Stimulated activated naive CD4-positive, alpha-beta T cell treated with Interleukin-2 at 50 U/mL for 16 hours (primary cell): ENCODE measurements around the gene NPAS2.

Experiments used
- DNase-seq: peaks from one replicate; lab custom pipeline; 2025; lab: John Stamatoyannopoulos, UW

NPAS2 gene

DNA sequence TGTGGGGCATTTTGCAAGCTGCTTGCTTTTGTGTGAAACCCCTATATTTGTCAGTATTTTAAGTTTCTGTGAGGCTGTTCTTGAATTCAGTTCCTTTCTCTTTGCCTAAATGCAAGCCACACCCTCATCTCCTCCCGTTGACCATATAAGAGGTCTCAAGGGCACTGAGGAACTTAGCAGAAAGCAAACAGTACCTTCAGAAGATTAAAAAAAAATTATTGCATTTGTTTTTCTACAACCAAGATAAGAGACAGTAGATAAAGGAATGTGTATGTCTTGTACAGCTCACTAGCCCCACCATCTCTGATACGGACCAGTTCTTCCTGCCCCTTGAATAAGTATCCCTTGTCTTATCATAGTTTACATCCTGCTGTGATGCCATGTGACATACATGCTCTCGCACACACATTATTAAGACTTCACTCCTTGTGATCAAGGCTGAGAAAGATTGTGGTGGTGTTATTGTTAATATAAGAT is 64.2 kb downstream of the NPAS2 start:
- no peak for DNase-seq

DNA sequence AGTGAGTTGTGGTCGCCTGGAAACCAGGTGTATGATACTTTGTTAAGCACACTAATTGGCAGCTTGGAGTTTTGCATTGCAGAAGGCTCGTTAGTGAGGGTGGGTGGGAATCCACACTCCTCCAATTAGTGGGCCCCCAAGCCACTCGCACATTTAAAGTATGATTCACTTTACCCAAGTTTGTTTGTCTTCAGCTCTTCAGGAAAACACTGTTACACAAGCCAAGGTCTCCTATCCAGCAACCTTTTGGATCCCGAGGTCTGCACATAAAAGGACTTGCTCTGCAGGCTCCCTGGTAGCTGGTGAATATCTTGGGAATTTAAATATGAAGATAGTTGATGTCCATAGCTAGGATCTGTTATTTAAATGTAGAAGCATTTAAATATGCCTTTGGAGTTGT is 66.1 kb downstream of the NPAS2 start:
- no peak for DNase-seq

DNA sequence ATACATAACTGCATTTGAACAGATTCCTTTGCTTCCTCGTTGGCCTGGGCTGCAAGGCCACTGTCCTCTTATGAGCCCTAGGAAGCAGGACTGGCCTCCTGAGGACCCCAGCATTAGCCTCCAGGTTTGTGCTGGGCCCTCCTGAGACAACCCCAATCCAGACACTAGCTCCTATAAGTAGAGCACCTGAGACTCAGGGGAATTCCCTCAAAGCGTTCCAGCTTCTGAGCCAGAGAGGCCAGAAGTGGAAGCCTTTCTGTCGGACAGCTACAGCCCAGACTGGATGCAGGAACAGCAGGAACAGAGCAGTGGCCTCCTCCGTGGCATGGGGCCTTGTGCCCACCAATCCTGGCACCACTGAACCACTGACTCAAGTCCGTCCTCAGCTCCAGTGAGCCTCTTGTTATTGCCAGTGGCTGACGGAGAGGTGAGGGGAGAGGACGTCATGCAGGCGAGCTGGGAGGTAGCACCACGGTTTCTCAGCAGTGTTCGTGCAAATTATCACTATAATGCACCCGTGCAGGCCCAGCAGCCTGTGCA is 67.2 kb downstream of the NPAS2 start:
- DNase-seq = no peak

DNA sequence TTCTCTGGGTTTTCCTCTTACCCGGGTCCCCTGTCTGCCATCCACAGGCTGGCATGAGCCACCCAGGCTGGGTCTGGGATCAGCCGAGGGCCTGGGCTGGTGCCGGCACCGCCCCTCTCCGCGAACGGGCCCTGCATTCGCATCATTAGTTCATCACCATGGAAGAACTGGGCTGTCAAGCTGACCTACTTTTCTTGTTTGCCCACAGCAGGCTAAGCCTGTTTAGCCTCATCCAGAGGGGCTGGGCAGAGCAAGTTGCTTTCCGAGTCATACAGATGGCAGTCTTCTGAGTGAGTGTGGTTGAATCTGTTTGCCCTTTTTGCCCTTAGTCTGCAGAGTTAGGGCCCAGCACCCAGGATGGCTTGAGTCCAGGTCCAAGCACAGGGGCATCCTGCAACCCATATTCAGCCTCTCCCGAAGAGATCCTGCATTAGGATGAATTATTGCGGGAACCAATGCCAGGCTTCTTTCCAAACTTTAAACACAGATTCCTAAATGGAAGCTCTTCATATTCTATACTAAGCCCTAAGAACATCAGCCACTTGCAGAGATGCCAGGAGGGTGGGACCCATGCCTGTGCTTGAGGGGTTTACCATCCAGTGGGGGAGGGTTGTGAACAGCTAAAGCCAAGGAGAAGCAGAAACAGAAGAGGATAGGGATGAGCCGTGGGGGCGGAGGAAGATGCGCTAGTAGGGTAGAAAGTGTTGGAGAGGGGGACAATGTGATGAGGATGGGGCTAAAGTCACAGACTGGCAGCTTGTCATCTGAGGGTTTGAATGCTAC is 68.0 kb downstream of the NPAS2 start:
- DNase-seq = no peak

DNA sequence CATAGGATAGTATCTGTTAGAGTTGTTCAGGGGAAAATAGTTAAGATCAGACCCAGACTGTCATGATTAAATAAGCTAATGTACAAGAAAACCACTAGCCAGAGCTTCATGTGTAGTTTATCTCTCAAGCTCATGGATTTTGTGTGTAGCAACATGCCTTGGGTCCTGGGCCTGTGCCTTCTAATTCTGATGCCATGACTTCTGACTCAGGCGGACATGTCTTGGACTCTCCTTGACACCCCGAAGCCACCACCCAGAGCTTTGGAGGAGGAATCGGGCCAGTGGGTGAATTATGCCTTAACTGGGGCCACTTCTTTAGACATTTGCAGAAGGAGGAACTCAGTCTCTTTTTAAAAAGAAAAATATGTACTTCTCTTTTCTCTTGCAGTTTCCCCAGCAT is 68.7 kb downstream of the NPAS2 start:
- no peak for DNase-seq

DNA sequence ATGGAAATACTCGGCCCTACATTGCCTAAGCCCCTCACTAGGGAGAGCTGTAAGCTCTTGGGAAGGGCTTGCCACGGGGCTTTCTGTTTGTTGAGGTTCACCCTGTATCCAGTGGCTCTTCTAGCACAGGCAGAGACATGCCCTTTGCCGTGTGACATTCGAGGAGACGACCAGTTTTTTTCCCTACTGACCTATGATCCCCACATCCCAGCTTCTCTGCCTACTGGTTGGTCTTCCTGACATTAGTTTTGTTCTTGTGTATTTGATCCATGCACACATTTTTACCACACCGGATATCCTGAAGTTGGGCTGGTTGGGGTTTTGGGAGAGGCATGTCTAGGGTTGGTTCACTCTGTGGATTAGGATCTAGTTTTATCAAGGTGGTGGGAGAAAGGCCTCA is 69.3 kb downstream of the NPAS2 start:
- no peak for DNase-seq

DNA sequence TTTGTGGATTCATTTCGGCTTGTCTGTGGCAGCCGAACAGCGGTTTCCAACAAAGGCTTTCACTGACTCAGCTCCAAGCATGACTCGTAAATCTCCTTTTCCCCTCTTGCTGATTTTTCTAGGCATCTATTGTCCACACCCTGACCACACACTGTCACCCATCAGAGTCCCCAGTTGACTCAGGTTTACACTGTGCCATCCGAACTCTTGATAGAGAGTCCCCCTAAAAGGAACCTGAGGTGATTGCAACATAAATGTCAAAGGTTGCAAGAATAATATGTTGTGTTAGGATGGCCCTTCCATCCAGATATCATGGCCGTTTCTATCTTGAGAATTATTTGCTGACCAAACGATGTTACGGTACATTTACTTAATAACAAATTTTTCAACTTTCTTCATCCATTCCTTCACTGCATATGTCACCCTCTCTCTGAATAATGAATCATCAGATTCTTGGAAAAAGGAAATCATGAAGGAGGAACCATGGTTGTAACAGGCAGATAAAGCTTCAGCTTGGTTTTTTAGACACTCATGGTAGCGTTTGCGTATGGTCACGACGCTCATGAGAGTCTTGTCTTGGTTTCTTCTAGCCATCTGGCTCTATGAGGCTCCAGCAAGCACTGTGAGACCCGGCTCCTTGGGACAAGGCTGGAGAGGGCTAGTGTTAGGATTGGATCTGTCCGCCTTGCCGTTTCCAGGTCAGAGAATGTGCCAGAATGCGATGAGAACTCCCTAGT is 72.1 kb downstream of the NPAS2 start:
- DNase-seq = no peak

DNA sequence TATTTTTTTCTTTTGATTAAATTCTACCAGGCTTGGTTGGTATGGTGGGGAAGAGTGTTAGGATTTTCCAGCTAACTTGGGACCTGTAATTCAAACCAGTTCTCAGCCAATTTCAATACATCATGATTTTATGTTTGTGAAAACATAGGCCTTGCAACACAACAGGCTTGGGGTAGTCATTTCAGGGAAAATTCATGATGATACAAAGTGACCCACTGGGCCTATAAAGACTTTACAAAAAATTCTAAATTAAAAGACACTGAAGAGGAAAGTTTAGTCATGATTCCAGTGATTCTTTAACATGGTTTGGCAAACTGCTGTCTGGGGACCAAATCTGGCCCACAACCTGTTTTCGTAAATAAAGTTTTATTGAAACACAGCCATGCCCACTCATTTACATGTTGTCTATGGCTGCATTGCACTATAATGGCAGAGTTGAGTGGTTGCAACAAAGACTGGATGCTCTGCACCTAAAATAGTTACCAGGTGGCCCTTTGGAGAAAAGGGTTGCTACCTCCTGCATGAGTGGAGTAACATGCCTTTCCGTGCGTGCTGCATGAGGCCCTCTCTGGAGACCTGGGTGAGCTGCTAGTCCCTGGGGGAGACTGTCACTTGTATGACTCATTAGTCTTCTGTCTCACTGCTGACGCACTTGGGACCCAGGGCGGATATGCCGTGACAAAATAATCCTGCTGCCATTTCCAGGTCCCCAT is 73.6 kb downstream of the NPAS2 start:
- no peak for DNase-seq

DNA sequence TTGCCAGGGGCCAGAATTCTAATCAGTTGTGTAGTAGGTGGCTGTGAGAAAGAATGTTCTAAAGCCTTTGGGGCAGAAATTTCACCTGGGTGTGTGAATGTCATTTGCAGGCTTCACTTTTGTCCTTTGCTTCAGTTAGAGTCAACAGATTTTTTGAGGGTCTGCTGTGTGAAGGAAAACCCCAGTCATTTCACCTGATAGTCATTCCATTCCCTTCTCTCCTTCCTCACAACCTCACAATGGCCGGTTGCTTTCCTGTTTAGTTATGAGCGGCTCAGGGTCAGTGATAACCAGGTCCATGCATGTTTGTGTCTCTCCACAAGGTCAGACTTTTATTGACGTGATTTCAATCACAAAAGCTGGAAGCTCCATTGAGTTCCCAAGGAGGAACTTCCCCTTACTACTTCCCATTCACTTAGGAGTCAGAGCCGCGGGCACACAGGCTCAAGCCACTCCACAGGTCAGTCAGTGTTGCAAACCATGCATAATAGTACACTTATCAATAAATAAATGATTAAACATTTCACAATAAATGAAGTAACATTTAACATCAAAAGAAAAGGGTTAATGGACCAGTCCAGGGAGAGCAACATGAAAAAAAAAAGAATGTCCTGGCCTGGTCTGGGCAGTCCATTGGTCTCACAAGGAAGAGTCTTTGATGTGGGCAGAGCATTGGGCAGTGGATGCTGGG is 74.3 kb downstream of the NPAS2 start:
- DNase-seq = no peak

DNA sequence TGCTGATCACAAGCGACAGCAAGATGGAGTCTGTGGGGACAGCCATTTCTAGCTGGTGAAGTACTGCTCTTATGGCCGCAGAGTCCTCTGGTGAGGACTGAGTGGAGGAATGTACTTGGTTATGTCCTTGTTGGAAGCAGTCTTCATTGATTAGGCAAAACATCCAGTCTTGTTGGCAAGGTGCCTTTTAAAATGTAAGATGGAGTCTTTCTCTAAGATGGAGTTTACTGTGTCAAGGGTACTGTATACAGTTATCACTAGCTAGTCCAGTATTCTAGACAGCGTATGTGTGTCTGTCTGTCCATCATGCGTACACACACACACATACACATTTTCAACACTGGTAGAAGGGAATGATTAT is 74.8 kb downstream of the NPAS2 start:
- no peak for DNase-seq

DNA sequence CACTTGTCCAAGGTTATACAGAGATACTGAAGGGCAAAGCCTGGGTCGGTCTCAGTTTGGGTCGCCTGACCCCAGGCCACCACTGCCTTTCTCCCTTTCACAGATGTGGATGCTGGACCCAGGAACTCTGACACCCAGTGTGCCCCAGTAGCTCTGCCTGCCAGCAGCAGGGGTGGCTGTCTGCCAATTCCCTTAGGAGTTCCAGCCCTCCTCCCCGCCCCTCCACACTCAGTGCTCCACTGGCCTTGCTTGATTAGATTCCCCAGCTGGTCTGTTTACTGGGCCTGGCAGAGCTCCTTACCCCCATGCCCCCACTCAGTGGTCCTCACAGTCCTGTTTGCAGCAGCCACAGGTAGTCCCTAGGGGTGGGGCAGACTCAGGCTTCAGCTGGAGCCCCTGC is 75.5 kb downstream of the NPAS2 start:
- DNase-seq = no peak

DNA sequence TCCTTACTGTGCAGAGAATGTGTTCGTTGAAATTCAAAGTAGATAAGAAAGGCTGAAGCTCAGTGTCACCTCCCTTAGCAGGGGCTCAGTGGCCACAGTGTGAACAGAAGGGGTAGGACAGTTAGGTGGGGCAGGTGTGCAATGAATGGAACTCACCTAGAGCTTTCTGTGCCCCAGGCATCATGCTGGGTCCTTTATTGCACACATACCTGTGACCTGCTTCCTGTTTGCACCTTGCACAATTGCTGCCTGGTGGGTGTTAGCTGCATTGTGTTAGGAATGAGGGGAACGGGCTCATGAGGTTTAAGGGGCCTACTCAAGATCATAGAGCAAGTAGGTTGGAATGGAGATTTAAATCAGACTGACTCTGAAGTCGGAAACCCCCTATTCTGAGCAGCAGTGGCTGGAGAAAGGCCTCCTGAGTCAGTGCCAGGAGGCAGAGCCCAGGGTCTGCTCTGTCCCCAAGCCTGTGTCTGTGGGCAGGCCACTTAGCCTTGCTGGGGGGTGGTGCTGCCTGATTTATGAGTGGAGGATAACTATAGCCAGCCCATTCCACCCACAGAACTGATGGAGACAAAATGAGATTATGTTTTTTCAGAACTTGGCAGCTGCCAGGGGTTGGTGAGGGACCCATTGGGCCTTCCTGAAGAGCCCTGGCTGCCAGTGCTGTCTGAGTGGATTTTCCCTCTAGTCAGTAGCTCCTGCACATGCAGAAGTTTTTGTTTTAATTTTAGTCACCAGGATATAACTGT is 76.2 kb downstream of the NPAS2 start:
- DNase-seq = no peak

DNA sequence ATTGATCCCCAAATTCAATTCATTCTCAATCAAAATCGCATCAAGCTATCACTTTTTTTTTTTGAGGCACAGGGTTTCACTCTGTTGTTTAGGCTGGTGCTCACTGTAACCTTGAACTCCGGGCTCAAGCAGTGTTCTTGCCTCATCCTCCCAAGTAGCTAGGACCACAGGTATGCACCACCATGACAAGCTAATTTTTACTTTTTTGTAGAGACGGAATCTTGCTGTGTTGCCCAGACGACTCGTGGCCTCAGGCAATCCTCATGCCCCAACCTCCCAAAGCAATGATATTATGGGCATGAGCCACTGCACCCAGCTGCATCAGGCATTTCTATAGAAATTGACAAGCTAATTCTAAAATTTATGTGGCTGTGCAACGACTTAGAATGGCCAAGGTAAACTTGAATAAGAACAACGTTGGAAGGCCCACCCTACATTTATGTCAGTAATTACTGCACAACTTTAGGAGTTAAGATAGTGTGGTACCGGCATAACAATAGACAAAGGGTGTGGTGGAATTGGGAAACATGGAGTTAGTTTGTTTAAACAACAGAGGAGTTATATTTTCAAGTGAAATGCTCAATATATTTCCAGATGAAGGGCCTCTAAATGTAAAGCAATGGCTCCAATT is 78.2 kb downstream of the NPAS2 start:
- no peak for DNase-seq

DNA sequence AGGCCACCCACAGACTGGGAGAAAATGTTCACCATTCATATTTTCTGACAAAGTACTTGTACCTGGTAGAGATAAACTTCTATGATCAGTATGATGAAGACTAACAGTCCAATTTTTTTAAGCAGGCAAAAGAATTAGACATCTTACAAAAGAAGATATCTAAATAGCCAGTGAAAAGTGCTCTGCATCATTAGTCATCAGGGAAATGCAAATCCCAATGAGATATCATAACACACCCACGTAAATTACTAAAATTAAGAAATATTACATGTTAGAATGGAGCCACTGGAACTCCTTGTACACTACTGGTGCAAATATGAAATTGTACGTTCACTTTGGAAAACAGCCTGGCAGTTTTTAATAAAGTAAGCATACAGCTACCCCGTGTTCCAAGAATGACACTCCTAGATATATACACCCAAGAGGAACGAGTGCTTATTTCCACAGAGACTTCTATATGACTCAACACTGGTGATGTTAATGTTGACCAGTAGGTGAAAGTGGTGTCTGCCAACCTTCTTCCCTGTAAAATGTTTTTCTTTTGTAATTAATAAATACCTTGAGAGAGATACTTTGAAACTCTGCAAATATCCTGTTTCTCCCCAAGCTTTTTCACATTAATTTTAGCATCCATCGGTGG is 80.3 kb downstream of the NPAS2 start:
- DNase-seq = no peak

DNA sequence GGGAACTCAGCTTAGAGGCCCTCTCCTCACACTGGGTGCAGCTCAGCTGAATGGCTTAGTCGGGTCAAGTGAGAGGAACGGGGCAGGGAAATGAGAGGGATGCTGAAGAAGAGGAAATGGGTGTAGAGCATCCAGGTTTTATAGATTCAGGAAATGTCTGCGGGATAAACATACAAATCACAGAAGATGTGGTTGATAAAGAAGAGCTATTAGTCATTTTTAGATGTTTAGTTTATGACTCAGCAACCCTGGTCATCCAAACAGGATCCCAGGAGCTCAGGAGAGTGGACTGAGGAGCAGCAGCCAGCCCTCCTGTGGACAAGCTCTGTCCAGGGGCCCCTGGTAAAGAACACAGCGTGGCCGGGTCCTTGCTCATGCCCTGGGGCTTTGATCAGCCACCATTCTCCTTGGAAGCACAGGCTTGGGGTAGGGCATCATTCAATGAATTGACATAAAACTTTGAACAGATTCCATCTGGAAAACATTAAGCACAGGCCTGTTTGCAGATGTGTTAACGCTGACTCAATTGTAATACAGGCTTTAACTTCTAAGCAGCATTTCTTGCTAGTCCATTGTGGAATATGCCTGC is 83.0 kb downstream of the NPAS2 start:
- no peak for DNase-seq

DNA sequence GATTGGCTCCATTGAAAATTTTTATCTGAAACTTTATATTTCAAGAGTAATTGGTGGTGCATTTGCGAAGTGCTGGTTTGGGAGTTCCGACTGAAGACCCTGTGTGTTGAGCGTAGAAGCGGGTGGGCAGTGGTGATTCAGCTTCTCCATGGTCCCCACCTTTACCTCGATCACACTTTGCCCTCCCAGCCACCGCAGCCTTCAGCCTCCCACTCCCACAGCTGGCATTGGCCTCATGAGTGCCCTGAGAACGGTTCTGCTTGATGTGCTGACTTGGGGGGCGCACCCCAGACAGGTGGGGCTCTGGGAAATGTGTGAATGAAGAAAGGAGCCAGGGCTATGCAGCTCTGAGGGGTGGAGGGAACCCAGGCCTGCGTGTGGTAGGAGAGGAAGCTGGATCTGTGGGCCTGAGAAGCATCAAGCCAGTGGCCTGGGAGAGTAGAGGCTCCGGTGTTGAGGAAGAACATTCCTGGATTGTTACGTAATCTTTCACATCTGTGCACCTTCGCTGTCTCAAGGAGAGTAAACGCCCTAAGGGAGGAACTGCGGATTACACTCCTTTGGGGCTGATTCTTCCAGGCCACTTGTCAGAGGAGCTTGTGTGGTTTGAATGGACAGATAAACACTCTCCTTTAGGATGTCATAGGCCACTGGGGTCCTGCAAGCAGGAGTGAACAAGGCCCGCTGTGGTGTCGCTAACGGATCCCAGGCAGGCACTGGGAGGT is 83.8 kb downstream of the NPAS2 start:
- no peak for DNase-seq

DNA sequence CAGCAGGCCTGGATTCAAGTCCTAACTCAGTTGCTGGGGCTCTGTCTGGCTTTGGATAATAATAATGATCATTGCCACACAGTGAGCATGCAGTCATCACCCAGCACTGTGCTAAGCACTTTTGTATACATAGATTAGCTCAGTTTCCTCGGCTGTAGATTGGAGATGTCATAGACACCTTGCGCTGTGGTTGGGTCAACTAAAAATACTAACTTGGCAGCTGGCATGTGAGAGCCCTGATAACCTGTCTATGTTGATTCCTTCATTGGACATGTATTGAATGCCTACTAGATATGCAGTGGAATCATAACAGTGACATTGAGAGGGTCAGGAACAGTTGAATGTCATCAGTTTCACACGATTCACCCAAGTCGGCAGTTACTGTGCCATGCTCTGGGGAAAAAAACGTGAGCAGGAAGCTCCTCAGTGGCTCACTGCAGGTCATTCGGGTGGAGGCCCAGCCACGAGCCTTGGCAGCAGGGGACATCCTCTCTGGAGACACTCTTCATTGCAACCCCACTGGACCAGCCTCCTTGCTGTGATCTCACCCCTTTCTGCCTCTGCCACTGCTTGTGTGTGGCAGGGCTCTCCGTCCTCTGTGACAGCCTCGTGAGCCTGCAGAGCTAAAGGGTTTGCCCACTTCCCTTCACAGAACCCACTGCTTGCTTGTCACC is 85.3 kb downstream of the NPAS2 start:
- DNase-seq = no peak

DNA sequence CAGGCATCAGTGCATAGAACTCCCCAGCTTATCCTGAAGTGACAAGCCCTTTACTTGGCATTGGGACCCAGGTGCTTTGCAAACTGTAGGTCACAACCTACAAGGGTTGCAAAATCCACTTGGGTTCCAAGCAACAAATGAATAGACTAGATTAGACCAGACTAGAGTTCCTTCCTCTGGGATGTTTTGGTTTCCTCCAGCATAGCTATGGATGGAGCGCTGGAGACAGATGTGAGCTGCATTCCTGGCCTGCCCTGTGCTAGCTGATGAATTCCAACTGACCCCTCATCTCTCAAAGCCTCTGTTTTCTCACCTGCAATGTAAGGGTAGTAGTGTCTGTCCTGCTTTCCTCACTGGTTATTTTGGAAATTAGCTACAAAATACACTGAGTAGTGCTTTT is 86.2 kb downstream of the NPAS2 start:
- no peak for DNase-seq

DNA sequence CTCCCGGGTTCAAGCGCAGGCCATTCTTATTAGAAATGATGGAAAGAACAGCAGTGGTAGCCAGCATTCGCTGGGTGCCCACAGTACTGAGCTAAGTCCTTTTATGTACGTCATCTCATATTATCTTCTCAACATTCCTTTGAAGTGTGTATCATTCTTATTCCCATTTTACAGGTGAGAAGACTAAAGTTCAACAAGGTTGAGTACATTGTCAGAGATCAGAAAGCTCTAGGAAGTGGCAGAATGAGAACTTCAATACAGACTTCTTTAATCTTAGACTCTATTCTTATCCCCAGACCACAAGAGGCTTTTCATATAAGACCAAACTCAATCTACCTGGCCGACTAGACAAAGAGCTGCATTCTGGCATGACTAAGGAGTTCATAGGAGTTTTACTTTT is 86.7 kb downstream of the NPAS2 start:
- DNase-seq = no peak
